Measurements from ENCODE around the gene GNAS-AS1. TPM values are rescaled to one million over a fixed set of nuclear protein-coding genes. Genes with fewer than 3 reads are reported as not detected.
A peak's percentile ranks its signal among the peaks of the same experiment; 100 is the strongest.

The GNAS-AS1 gene
- total and polyA plus RNA-seq, 2 of the 8 experiments (the other 6 are each of a cell fraction or from before 2014, with no cell fraction given) = 4.7 to 13.7 TPM

DNA sequence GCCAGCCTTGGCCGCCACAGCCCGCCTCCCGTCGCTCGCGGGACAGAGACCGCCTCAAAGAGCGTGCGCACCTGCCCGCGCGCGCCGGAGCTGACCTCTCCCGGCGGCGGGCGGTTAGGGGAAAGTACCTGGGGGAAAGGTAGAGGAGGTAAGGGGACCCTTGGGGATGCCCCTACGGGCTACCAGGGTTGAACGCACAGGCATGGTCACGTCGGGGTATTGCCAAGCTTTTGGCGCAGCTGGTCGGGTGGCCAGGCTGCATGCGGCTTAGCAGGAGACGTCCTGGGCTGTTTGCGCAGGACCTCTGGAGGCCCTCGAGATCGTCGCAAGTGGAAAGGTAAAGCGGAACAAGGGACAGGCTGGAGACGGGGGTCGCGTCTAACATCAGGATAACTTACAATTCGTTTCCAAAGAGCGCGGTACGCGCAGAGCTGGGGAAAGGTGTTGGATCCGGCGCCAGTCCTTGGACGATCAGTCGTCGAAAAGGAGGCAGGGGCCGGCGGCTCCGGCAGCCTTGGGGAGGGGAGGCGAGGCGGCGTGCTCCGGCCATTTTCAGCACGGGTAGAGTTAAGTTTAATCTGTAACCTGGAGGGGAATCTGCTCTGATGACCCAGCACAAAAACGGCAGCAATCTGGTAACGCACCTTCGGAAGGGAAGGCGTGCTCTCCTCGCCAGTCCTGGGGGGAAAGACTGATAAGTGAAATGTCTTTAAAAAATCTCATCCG lies 9.0 kb downstream of the GNAS-AS1 start (continued):
- TF ChIP-seq EZH2 (IDR thresholded peaks at IDR 0.05; ENCODE audit: low read depth, low read length, severe bottlenecking) (no peak), ATF2 (IDR thresholded peaks at IDR 0.05; ENCODE audit: low read length) (no peak), SAP30 (IDR thresholded peaks at IDR 0.05; ENCODE audit: insufficient read depth, insufficient replicate concordance, low read length) (no peak), CEBPB (IDR thresholded peaks at IDR 0.05; ENCODE audit: low read depth, low read length) (no peak), SUZ12 (IDR thresholded peaks at IDR 0.05; ENCODE audit: low read length) (peak; percentile 32; the same call in 1 of the 2 replicates), YY1 (IDR thresholded peaks at IDR 0.05; ENCODE audit: low read depth, low read length) (no peak), RFX5 (IDR thresholded peaks at IDR 0.05; ENCODE audit: borderline replicate concordance, low read depth, low read length) (no peak), CBX8 (IDR thresholded peaks at IDR 0.05; ENCODE audit: borderline replicate concordance, low read depth, low read length) (no peak)
